MM.1S (cell line): ENCODE measurements around the gene KRTAP4-2.
"Not testable (repeated sequence)": the region's sequence is repeated elsewhere in the genome, so short reads cannot be mapped to it uniquely, and the experiment has no call there.

Experiments used
- DNase-seq: peaks from one replicate; pipeline ENCODE4 v3.0.0-alpha.2; 2015
- H2AFZ ChIP-seq: fragments of 300-600 bp; sonication (generic); 2 replicates; pipeline ENCODE4 v1.6.0; 2016; ENCODE audit warnings: antibody characterized with exemption, low read length
- H3F3A ChIP-seq: fragments of 300-600 bp; sonication (generic); 2 replicates; pipeline ENCODE4 v1.6.1; 2016; ENCODE audit warnings: mild to moderate bottlenecking, antibody characterized with exemption, low read length, moderate library complexity, mixed read lengths; ENCODE audit not compliant: insufficient read depth
- H3K27ac ChIP-seq: fragments of 300-600 bp; sonication (generic); 2 replicates; pipeline ENCODE4 v1.5.1; 2016; ENCODE audit warnings: mild to moderate bottlenecking, low read length
- H3K27me3 ChIP-seq: fragments of 300-600 bp; sonication (generic); replicated peaks from 2 replicates; pipeline ENCODE4 v1.6.0; 2016; ENCODE audit warnings: low read length; ENCODE audit not compliant: insufficient read depth
- H3K36me3 ChIP-seq: fragments of 300-600 bp; sonication (generic); replicated peaks from 2 replicates; pipeline ENCODE4 v1.6.1; 2016; ENCODE audit warnings: mild to moderate bottlenecking, low read length, mixed read lengths; ENCODE audit not compliant: insufficient read depth
- H3K4me1 ChIP-seq: fragments of 300-600 bp; sonication (generic); 2 replicates; pipeline ENCODE4 v1.6.1; 2016; ENCODE audit warnings: low read length, mixed read lengths
- H3K4me2 ChIP-seq: fragments of 300-600 bp; sonication (generic); 2 replicates; pipeline ENCODE4 v1.6.0; 2016; ENCODE audit warnings: low read depth, low read length
- H3K4me3 ChIP-seq: fragments of 300-600 bp; sonication (generic); 2 replicates; pipeline ENCODE4 v1.5.1; 2016; ENCODE audit warnings: low read length, mixed read lengths
- H3K79me2 ChIP-seq: fragments of 300-600 bp; sonication (generic); 2 replicates; pipeline ENCODE4 v1.6.1; 2016; ENCODE audit warnings: mixed run types, low read length, mixed read lengths
- H3K9ac ChIP-seq: fragments of 300-600 bp; sonication (generic); 2 replicates; pipeline ENCODE4 v1.6.1; 2016; ENCODE audit warnings: low read length, mixed read lengths
- H3K9me2 ChIP-seq: fragments of 300-600 bp; sonication (generic); replicated peaks from 2 replicates; pipeline ENCODE4 v1.6.1; 2016; ENCODE audit warnings: mild to moderate bottlenecking, low read length, mixed read lengths; ENCODE audit not compliant: insufficient read depth
- H3K9me3 ChIP-seq: fragments of 300-600 bp; sonication (generic); replicated peaks from 2 replicates; pipeline ENCODE4 v1.6.1; 2016; ENCODE audit warnings: mild to moderate bottlenecking, low read length, mixed read lengths; ENCODE audit not compliant: insufficient read depth
- H4K20me1 ChIP-seq: fragments of 300-600 bp; sonication (generic); 2 replicates; pipeline ENCODE4 v1.6.1; 2016; ENCODE audit warnings: mild to moderate bottlenecking, low read length, moderate library complexity, mixed read lengths; ENCODE audit not compliant: insufficient read depth
- CTCF ChIP-seq: fragments of 300-600 bp; sonication (generic); IDR thresholded peaks from 2 replicates; pipeline ENCODE4 v1.5.1; 2016; ENCODE audit warnings: antibody characterized with exemption, low read length, mixed read lengths
- EZH2 ChIP-seq: fragments of 300-600 bp; sonication (generic); optimal IDR thresholded peaks from 2 replicates; pipeline ENCODE3; 2017; ENCODE audit warnings: low read depth, mild to moderate bottlenecking, antibody characterized with exemption, low read length, mixed read lengths
- EZH2phosphoT487 ChIP-seq: fragments of 300-600 bp; sonication (generic); IDR thresholded peaks from 2 replicates; pipeline ENCODE4 v1.6.1; 2018; ENCODE audit warnings: antibody characterized with exemption, low read length

The KRTAP4-2 gene

GRCh38 chr17:41160648-41161047, 17.4 kb downstream of the KRTAP4-2 start, which contains the start of gene KRTAP4-4:
TSS of gene KRTAP4-4 (minus strand) at chr17:41160748. CDS start at chr17:41160691, 57 bp downstream.
- Histone ChIP-seq H3K27me3 (no peaks in the 10 kb centered on the region), H3K9me2 (no peaks in the 10 kb centered on the region), H3F3A (no peaks in the 10 kb centered on the region), H3K27ac (no peak within 1 kb of the TSS), H3K4me3 (no peak within 1 kb of the TSS), H3K4me1 (no peaks in the 10 kb centered on the region), H4K20me1 (no peaks in the 10 kb centered on the region), H3K4me2 (no peak within 1 kb of the TSS), H2AFZ (no peak within 1 kb of the TSS), H3K9ac (no peak within 1 kb of the TSS), H3K79me2 (no peaks in the 10 kb centered on the region), H3K9me3 (no peaks in the 10 kb centered on the region), H3K36me3 (no peaks in the 10 kb centered on the region)
- DNase-seq, result no peak
- no peak for TF ChIP-seq EZH2
- no peak for TF ChIP-seq CTCF
- TF ChIP-seq EZH2phosphoT487, result no peak

- H3K36me3 ChIP-seq, DNase-seq, H3K79me2 ChIP-seq, H3K4me1 ChIP-seq, H3K4me3 ChIP-seq, H3K9me2 ChIP-seq, H3F3A ChIP-seq, H3K27me3 ChIP-seq, H3K9ac ChIP-seq, H3K9me3 ChIP-seq, H2AFZ ChIP-seq, H3K27ac ChIP-seq, H3K4me2 ChIP-seq, H4K20me1 ChIP-seq: not testable (repeated sequence)
These were observed 17.8 kb downstream of the KRTAP4-2 start for GRCh38 chr17:41160190-41160589.

GRCh38 chr17:41153856-41154255, 24.2 kb downstream of the KRTAP4-2 start:
- TF ChIP-seq EZH2phosphoT487 (no peak), CTCF (no peak), EZH2 (no peak)
- H3K9me3 ChIP-seq, result no peaks in the 10 kb centered on the region
- H2AFZ ChIP-seq, result no peak overlapping the region
- H3K79me2 ChIP-seq, result no peaks in the 10 kb centered on the region
- H3K4me3 ChIP-seq, result no peak overlapping the region
- H3K9ac ChIP-seq, result no peak overlapping the region
- no peak for DNase-seq
- H3K36me3 ChIP-seq, result no peaks in the 10 kb centered on the region
- H3K9me2 ChIP-seq, result no peaks in the 10 kb centered on the region
- H3K4me2 ChIP-seq, result no peak overlapping the region
- no peak overlapping the region for H3K27ac ChIP-seq
- no peaks in the 10 kb centered on the region for H3K4me1 ChIP-seq
- no peaks in the 10 kb centered on the region for H4K20me1 ChIP-seq
- no peaks in the 10 kb centered on the region for H3K27me3 ChIP-seq
- H3F3A ChIP-seq, result no peaks in the 10 kb centered on the region

GRCh38 chr17:41151525-41151924, 26.5 kb downstream of the KRTAP4-2 start:
- Histone ChIP-seq H3K4me1 (no peaks in the 10 kb centered on the region), H2AFZ (no peak overlapping the region), H4K20me1 (no peaks in the 10 kb centered on the region), H3K79me2 (no peaks in the 10 kb centered on the region), H3K27me3 (no peaks in the 10 kb centered on the region), H3K36me3 (no peaks in the 10 kb centered on the region), H3K9me3 (no peaks in the 10 kb centered on the region), H3K4me2 (no peak overlapping the region), H3K27ac (no peak overlapping the region), H3K9ac (no peak overlapping the region), H3F3A (no peaks in the 10 kb centered on the region), H3K4me3 (no peak overlapping the region), H3K9me2 (no peaks in the 10 kb centered on the region)
- TF ChIP-seq EZH2, result no peak
- TF ChIP-seq CTCF, result no peak
- no peak for TF ChIP-seq EZH2phosphoT487
- DNase-seq, result no peak
